Activated T-cell treated with anti-CD3 and anti-CD28 coated beads, Interleukin-2, amount 50 U/mL, for 4 hours (primary cell): ENCODE results near the gene C5AR2. TPM values are rescaled to one million over a fixed set of nuclear protein-coding genes. Genes with fewer than 3 reads are reported as not detected.
"Not testable (repeated sequence)": the region's sequence is repeated elsewhere in the genome, so short reads cannot be mapped to it uniquely, and the experiment has no call there.

Experiments
- ATAC-seq, 2 donors: fragments of 200-7000 bp; cut with Tn5 transposase; one replicate each; pipeline ENCODE4 v1.10.0; 2021
- DNase-seq: peaks from one replicate; pipeline ENCODE4 v3.0.0-alpha.2; 2020
- H3K27me3 Mint-ChIP-seq: one replicate; pipeline ENCODE4 v1.8.0; 2021; ENCODE audit warnings: low read depth, mixed read lengths
- H3K36me3 Mint-ChIP-seq: one replicate; pipeline ENCODE4 v1.8.0; 2022; ENCODE audit warnings: mixed read lengths; ENCODE audit not compliant: insufficient read depth
- H3K4me1 Mint-ChIP-seq: one replicate; pipeline ENCODE4 v1.8.0; 2021; ENCODE audit warnings: low read depth, mixed read lengths
- H3K4me3 Mint-ChIP-seq: one replicate; pipeline ENCODE4 v1.8.0; 2021; ENCODE audit warnings: mild to moderate bottlenecking, moderate library complexity, mixed read lengths
- H3K9me3 Mint-ChIP-seq: one replicate; pipeline ENCODE4 v1.8.0; 2021; ENCODE audit warnings: mixed read lengths
- total RNA-seq, 3 donors: library from RNA; stranded (reverse); gene quantifications; one replicate each; pipeline ENCODE4 v1.2.1, GENCODE V29; 2021

C5AR2 gene
- total RNA-seq, 3 donors from 2014 or later = not detected

DNA sequence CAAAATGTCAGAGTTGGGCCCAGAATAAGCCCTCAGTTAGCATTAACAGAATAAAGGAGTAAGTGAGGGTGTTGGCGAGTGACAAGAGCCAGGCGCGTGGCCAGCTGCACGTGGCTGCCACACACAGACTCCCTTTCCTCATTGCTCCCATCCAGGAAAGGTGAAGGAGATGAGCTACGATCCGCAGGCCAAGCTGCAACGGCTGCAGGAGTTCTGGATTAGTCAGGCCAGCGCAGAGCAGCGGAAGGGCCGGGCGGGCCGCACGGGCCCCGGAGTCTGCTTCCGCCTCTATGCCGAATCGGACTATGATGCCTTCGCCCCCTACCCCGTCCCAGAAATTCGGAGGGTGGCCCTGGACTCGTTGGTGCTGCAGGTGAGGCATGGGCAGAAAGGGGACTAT lies 30.3 kb downstream of the C5AR2 start:
- Mint-ChIP-seq H3K4me1 (no peaks in the 10 kb centered on the region), H3K27me3 (no peaks in the 10 kb centered on the region), H3K4me3 (no peak overlapping the region), H3K36me3 (peaks cover 42% of the 10 kb centered on the region), H3K9me3 (no peaks in the 10 kb centered on the region)
- ATAC-seq (no peak), DNase-seq (no peak)

DNA sequence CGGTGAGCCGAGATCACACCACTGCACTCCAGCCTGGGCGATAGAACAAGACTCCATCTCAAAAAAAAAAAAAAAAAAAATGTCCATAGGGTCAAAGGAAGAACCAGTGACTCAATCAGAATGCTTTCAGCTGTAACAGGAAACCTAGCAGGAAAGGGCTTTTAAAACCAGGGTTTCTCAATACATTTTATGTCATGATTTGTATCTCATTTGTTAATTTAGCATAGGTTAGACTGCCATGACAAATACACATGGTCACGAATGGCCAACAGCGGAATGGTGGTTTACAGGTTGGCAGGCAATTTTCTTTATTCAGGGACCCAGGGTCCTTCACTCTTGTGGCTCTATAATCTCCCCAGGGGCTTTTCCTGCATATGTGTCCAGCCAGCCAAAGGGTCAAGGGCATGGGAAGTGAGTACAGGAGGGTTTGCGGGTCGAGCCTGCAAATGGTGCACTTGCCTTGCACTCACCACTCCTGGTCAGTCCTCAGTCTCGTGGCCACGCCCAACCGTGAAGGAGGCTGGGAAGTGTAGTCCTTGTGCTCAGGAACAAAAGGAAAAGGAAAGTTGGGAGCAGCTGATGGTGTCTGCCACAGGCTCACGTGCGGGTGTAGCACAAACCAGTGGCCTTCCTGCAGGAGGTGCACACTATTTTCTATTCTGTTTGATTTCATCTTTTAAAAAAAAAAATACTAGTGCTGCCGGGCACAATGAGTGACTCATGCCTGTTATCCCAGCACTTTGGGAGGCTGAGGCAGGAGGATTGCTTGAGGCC lies 32.0 kb downstream of the C5AR2 start:
- DNase-seq = no peak
- no peak overlapping the region for H3K4me3 Mint-ChIP-seq
- H3K27me3 Mint-ChIP-seq = no peaks in the 10 kb centered on the region
- no peak for ATAC-seq
- peaks cover 33% of the 10 kb centered on the region for H3K36me3 Mint-ChIP-seq
- H3K9me3 Mint-ChIP-seq = no peaks in the 10 kb centered on the region
- no peaks in the 10 kb centered on the region for H3K4me1 Mint-ChIP-seq

DNA sequence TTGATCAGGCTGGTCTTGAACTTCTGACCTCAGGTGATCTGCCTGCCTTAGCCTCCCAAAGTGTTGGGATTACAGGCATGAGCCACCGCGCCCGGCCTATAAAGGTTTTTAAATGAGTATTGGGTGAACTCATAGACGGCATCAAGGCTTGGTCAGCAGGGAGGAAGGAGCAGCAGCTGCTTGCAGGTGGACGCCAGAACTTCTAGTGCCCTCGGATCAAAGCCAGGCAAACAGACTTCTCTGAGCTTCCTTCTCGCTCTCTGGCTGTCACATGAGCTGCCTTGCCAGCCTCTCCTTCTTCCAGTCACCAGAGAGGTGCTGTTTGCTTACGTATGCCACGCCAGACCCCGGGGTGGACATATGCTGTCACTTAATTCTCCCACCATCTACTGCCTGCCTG lies 33.5 kb downstream of the C5AR2 start:
- not testable (repeated sequence) for H3K27me3 Mint-ChIP-seq, H3K4me1 Mint-ChIP-seq, ATAC-seq, H3K4me3 Mint-ChIP-seq, H3K9me3 Mint-ChIP-seq, DNase-seq
- H3K36me3 Mint-ChIP-seq = peaks cover 40% of the 10 kb centered on the region

DNA sequence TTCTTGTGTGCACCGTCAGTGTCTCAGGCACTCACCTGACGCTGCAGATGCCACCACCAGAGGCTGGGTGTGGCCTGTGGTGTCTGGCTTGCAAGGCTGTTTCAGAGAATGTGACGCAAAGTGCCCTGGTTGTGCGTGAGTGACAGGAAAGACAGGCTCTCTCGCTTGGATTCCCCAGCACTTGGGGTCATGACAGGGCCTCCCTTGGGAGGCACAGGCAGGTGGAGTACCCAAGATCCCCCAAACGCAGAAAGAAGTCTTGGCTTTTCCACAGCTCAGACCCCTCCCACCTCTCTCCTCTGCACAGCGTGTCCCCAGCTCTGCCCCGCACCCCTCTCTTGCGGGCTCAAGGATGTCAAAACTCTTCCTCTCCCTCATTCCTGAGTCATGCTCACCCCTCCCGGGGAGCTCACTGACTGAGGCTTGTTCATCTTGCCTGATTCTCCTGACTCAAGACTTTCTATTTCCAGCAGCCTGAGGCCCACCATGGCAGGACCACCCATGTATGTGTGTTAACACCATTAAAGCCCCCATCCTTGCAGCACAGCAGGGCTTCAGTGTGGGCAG lies 38.2 kb downstream of the C5AR2 start:
- H3K9me3 Mint-ChIP-seq = no peaks in the 10 kb centered on the region
- H3K27me3 Mint-ChIP-seq = no peaks in the 10 kb centered on the region
- ATAC-seq (no peak), DNase-seq (no peak)
- H3K4me1 Mint-ChIP-seq = no peaks in the 10 kb centered on the region
- H3K36me3 Mint-ChIP-seq = peaks cover 31% of the 10 kb centered on the region
- H3K4me3 Mint-ChIP-seq = no peak overlapping the region

DNA sequence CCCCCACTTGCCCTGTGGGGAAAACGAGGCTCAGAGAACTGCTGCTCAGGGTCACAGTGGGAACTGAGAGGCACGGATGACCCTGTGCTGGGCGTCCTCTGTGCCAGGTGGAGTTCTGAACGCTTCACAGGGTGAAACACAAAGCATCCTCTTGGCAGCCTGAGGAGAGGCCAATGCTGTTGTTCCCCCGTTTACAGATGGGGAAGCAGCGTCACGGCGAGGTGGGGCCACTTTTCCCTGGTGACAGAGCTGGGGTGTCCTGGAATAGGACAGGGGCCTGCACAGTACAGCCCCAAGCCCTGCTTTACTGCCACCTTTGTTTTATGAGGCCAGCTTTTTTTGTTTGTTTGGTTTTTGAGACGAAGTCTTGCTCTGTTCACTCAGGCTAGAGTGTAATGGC lies 39.3 kb downstream of the C5AR2 start:
- ATAC-seq (no peak), DNase-seq (no peak)
- H3K27me3 Mint-ChIP-seq = no peaks in the 10 kb centered on the region
- H3K4me1 Mint-ChIP-seq = no peaks in the 10 kb centered on the region
- H3K36me3 Mint-ChIP-seq = peaks cover 29% of the 10 kb centered on the region
- no peaks in the 10 kb centered on the region for H3K9me3 Mint-ChIP-seq
- H3K4me3 Mint-ChIP-seq = no peak overlapping the region

DNA sequence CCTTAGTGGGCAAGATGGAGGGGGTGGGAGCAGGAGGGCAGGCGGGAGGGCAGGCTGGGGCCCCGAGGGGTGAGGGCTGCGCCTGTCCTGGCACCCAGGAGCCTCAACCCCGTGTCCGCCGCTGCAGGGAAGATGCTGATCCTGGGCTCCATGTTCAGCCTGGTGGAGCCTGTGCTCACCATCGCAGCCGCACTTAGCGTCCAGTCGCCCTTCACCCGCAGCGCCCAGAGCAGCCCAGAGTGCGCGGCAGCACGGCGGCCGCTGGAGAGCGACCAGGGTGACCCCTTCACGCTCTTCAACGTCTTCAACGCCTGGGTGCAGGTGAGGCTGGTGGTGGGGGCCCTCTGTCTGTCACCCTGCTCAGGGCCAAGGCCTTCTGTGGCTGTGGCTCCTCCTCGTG lies 40.6 kb downstream of the C5AR2 start:
- Mint-ChIP-seq H3K36me3 (peaks cover 25% of the 10 kb centered on the region), H3K27me3 (no peaks in the 10 kb centered on the region), H3K4me1 (no peaks in the 10 kb centered on the region), H3K4me3 (no peak overlapping the region), H3K9me3 (no peaks in the 10 kb centered on the region)
- ATAC-seq (no peak), DNase-seq (no peak)

DNA sequence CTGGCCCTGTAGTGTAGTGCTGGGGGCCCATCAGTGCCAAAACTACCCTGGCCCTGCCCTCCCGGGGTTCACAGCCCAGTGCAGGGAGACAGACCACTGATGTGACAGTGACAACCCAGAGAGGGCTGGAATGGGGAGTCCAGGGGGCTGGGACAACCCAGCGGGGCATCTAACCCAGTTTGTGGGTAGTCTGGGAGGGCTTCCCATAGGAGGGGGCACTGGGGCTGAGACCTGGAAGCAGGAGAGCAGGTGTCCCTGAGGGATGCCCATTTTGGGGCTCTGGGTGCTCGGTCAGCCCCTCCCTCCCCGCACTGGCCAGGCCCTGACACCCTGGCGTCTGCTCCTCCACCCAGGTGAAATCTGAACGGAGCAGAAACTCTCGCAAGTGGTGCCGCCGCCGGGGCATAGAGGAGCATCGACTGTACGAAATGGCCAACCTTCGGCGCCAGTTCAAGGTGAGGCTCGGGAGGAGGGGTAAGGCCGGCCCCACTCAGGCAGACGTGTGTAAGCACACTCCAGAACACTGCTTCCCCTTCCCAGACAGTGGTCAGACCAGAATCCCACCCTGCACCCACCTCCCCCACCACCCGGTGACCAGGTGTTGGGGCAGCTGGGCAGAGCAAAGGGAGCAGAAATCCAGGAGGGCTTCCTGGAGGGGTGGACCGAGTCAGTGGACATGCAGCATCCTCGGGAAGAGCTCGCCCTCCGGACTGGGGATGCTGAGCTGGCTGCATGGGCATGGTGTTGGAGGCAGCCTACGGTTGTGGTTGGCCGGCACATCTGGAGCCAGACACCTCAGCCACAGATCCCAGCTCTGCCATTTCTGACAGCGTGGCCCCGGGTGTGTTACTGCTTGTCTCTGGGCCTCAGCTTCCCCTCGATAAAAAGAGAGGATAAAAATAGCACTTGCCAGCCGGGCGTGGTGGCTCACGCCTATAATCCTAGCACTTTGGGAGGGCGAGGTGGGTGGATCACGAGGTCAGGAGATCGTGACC lies 41.6 kb downstream of the C5AR2 start:
- no peak overlapping the region for H3K4me3 Mint-ChIP-seq
- H3K36me3 Mint-ChIP-seq = peaks cover 25% of the 10 kb centered on the region
- no peaks in the 10 kb centered on the region for H3K9me3 Mint-ChIP-seq
- DNase-seq = no peak
- no peaks in the 10 kb centered on the region for H3K4me1 Mint-ChIP-seq
- ATAC-seq = no peak
- H3K27me3 Mint-ChIP-seq = no peaks in the 10 kb centered on the region

DNA sequence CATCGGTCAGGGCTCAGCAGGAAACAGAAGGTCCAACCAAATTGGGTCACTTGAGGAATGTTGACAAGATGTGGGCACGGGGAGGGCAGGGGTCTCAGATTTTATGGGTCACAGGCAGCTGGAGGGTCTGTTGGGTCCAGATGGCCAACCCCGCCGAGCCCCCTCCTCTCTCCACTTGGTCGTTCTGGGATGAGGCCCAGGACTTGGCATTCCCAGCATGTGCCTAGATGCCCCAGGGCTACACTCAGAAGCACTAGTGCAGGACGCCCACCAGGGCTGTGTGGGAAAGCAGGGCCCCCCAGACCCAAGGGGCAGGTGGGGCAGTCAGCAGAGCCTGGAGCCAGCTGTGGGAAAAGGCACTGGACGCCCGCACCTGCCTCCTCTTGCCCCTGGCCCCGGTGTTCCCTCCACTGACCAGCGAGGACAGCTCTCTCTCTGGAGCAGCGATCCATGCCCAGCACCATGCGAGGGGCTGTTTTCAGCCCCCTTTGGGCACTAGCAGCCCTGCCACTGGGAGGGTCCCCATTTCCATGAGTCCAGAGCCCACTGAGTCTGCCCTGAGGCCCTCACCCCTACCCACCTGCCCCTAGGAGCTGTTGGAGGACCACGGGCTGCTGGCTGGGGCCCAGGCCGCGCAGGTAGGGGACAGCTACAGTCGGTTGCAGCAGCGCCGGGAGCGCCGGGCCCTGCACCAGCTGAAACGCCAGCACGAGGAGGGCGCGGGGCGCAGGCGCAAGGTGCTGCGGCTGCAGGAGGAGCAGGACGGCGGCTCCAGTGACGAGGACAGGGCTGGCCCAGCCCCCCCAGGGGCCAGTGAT lies 43.1 kb downstream of the C5AR2 start:
- DNase-seq (no peak), ATAC-seq (no peak)
- H3K9me3 Mint-ChIP-seq = no peaks in the 10 kb centered on the region
- H3K4me3 Mint-ChIP-seq = no peak overlapping the region
- no peaks in the 10 kb centered on the region for H3K4me1 Mint-ChIP-seq
- no peaks in the 10 kb centered on the region for H3K27me3 Mint-ChIP-seq
- H3K36me3 Mint-ChIP-seq = peaks cover 21% of the 10 kb centered on the region

DNA sequence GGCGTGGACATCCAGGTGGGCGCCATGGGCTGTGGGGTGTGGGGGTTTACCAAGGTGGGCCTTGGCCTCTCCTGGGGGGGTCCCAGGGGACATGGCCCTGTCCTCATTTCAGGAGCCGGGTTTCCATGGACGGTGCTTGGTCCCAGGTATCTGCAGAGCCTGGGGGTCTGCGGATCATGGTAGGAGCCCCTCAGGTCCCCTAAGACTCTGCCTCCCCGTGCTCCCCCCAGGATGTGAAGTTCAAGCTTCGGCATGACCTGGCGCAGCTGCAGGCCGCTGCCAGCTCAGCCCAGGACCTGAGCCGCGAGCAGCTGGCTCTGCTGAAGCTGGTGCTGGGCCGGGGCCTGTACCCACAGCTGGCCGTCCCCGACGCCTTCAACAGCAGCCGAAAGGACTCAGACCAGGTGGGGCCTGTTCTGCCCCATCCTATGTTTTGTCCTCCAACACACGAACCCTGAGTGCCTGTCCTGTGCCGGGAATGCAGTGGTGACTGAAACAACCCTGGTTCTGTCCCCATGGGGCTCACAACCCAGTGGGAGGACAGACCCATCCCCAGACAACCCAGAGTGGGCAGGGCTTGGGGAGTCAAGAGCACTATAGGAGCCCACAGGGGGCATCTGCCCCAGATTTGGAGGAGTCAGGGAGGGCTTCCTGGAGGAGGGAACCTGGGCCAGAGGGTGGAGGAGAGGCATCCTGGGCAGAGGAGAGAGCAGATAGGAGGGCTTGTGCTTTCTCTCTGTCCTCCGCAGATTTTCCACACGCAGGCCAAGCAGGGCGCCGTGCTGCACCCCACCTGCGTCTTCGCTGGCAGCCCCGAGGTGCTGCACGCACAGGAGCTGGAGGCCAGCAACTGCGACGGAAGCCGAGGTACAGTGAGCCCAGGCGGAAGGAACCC lies 44.0 kb downstream of the C5AR2 start:
- Mint-ChIP-seq H3K27me3 (no peaks in the 10 kb centered on the region), H3K4me3 (no peak overlapping the region), H3K9me3 (no peaks in the 10 kb centered on the region), H3K36me3 (peaks cover 20% of the 10 kb centered on the region), H3K4me1 (no peaks in the 10 kb centered on the region)
- DNase-seq (no peak), ATAC-seq (no peak)

DNA sequence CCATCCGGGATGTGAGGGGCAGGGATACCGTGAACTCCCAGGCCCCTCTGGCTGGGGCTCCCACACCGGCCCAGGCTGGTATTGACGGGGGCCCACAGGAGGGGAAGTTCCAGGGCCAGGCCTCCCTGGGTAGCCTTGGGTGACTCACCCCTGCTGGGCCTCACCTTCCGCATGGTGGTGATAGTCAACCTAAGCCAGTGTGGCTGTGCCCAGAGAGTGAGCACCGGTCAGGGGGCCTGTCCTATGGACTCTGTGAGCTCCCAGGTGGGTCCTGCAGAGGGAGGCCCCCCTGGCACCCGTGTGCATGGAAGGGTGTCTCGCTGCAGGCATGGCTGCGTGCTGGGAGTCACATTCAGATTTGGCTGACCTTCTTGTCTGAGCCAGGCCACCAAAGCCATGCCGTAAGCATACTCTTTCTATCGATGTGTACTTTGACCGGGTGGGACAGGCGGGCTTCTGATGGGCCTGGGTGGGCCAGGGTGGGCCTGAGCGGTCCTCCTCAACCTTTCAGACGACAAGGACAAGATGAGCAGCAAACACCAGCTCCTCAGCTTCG lies 44.7 kb downstream of the C5AR2 start:
- no peak for ATAC-seq
- peaks cover 24% of the 10 kb centered on the region for H3K36me3 Mint-ChIP-seq
- no peaks in the 10 kb centered on the region for H3K27me3 Mint-ChIP-seq
- peaks cover 5% of the 10 kb centered on the region for H3K4me1 Mint-ChIP-seq
- no peaks in the 10 kb centered on the region for H3K9me3 Mint-ChIP-seq
- no peak overlapping the region for H3K4me3 Mint-ChIP-seq
- DNase-seq = no peak

DNA sequence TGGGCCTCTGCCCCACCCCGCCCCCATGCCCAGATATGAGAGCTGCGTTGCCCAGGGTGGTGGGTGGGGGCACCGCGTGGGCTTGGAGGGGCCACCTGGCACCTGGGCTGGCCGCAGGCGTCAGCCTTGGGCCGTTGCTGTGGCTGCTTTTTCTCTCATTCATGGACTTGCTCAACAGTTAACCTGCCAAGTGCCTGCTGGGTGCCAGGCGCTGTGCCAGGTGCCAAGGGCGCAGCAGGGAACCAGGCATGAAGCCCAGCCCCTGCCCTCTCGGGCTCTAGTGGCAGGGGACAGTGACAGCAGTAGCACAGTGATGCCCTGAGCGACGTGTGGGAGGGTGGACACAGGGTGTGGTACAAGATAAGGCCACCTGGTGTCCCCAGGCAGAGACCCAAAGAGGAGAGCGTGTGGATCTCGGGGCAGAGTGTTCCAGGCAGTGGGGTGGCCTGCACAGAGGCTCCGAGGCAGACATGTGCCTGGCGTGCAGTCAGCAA lies 45.3 kb downstream of the C5AR2 start:
- H3K4me3 Mint-ChIP-seq = no peak overlapping the region
- H3K27me3 Mint-ChIP-seq = no peaks in the 10 kb centered on the region
- no peak for DNase-seq
- H3K9me3 Mint-ChIP-seq = no peaks in the 10 kb centered on the region
- peaks cover 10% of the 10 kb centered on the region for H3K4me1 Mint-ChIP-seq
- ATAC-seq = no peak
- peaks cover 23% of the 10 kb centered on the region for H3K36me3 Mint-ChIP-seq

DNA sequence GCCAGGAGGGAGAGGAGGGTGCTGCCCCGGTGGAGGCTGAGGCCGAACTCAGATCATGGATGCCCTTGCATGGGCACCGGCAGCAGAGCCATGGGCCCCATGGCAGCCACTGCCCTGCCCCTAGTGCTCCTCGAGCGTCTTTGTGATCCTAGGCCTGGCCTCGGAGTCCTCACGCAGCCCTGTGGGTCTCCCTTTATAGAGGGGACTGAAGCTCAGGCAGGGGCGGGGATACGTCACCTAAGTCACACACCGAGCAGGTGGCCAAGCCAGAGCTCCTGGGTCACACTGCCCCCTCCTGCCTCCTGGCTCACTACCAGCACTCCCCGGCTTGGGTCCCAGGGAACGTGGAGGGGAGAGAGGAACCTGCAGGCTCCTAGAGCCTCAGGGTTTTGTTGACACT lies 45.8 kb downstream of the C5AR2 start:
- Mint-ChIP-seq H3K4me1 (peaks cover 12% of the 10 kb centered on the region), H3K4me3 (no peak overlapping the region), H3K36me3 (peaks cover 23% of the 10 kb centered on the region), H3K9me3 (no peaks in the 10 kb centered on the region), H3K27me3 (no peaks in the 10 kb centered on the region)
- no peak for DNase-seq
- no peak for ATAC-seq

DNA sequence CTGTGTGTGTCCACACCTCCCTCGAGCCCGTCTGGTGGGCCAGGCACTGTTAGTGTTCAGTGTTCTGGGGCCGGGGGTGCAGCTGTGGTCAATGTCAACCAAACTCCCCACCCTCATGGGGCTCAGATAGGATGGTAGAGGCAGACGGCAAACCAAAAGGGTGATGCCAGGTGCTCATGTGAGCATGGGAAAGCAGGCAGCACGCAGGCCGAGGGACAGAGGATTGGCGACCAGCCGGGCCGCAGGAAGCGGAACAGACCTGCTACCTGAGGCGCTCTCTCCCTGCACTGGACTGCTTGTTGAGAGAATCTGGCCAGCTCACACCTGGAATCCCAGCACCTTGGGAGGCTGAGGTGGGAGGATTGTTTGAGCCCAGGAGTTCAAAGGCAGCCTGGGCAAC lies 46.3 kb downstream of the C5AR2 start:
- Mint-ChIP-seq H3K36me3 (peaks cover 23% of the 10 kb centered on the region), H3K9me3 (no peaks in the 10 kb centered on the region), H3K27me3 (no peaks in the 10 kb centered on the region), H3K4me3 (no peak overlapping the region), H3K4me1 (peaks cover 15% of the 10 kb centered on the region)
- DNase-seq (no peak), ATAC-seq (no peak)
